Activated naive CD8-positive, alpha-beta T cell (primary cell): Measurements from ENCODE around the gene SNRNP70.
"Not testable (repeated sequence)": the region's sequence is repeated elsewhere in the genome, so short reads cannot be mapped to it uniquely, and the experiment has no call there.

Source experiments
- H3K27ac Mint-ChIP-seq: one replicate; pipeline ENCODE4 v1.8.0; 2021; ENCODE audit warnings: mixed read lengths
- H3K27me3 Mint-ChIP-seq: one replicate; pipeline ENCODE4 v1.8.0; 2021; ENCODE audit warnings: mixed read lengths
- H3K36me3 Mint-ChIP-seq: one replicate; pipeline ENCODE4 v1.8.0; 2021; ENCODE audit warnings: mixed read lengths
- H3K4me1 Mint-ChIP-seq: one replicate; pipeline ENCODE4 v1.8.0; 2021; ENCODE audit warnings: low read depth, mixed read lengths
- H3K4me3 Mint-ChIP-seq: one replicate; pipeline ENCODE4 v1.8.0; 2021; ENCODE audit warnings: mild to moderate bottlenecking, mixed read lengths
- H3K9me3 Mint-ChIP-seq: one replicate; pipeline ENCODE4 v1.8.0; 2021; ENCODE audit warnings: low read depth, mixed read lengths

Gene SNRNP70

DNA sequence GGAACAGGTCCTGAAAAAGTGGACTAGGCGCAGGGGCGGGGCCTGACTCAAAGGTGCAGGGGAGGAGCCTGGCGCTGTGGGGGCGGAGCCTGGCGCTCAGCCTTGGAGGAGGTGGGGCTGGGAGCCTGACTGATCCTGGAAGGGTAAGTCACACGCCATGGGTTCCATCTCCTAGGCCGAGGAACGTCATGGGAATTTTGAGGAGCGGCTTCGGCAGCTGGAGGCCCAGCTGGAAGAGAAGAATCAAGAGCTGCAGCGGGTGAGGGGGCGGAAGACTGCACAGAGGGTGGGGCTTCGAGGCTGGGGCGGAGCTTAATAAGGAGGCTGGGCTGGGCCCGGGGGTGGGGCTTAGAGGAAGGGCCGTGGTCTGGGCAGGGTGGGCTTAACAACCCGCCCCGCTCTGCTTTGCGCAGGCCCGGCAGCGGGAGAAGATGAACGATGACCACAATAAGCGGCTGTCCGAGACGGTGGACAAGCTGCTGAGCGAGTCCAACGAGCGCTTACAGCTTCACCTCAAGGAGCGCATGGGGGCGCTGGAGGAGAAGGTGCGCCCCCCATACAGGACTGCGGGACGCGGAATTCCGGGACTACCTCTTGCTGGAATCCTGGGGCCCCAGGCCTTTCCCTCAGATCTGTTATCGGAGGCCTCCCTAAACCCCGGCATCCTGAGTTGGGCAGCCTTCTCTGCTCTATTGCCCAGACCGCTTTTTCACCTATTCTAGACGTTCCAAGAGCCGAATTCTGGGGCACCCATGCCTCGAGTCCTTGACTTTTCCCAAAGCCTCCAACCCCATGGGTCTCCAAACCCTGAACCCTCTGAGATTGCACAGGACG lies 48.6 kb downstream of the SNRNP70 start:
- Mint-ChIP-seq H3K27ac (no peak overlapping the region), H3K27me3 (peaks cover 3% of the 10 kb centered on the region)

DNA sequence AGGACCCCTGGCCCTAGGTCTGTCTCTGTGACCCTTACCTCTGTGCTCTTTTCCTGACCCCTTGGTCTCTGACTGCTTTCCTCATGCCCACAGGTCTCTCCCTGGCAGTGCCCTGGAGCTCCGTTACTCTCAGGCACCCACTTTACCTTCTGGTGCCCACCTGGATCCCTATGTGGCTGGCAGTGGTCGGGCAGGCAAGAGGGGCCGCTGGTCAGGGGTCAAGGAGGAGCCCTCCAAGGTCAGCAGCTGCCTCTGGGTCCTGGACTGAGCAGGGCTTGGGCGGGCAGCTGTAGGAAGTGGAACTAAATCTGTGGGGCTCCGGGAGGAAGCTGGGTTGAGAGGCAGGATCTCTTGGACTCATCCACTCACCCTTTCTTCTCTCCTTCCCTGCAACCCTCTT lies 50.4 kb downstream of the SNRNP70 start:
- Mint-ChIP-seq H3K27me3 (peaks cover 3% of the 10 kb centered on the region), H3K9me3 (no peaks in the 10 kb centered on the region), H3K4me3 (no peak overlapping the region)

More for the DNA sequence above, 48.6 kb downstream of the SNRNP70 start:
- no peaks in the 10 kb centered on the region for H3K9me3 Mint-ChIP-seq
- H3K4me3 Mint-ChIP-seq = peak overlapping the region; percentile 73
- peaks cover 17% of the 10 kb centered on the region for H3K4me1 Mint-ChIP-seq
- no peaks in the 10 kb centered on the region for H3K36me3 Mint-ChIP-seq

GRCh38 chr19:49136771-49137171 lies 51.5 kb downstream of the SNRNP70 start:
- no peak overlapping the region for H3K27ac Mint-ChIP-seq
- H3K4me3 Mint-ChIP-seq = no peak overlapping the region
- peaks cover 19% of the 10 kb centered on the region for H3K4me1 Mint-ChIP-seq
- H3K27me3 Mint-ChIP-seq = peaks cover 3% of the 10 kb centered on the region
- no peaks in the 10 kb centered on the region for H3K9me3 Mint-ChIP-seq
- H3K36me3 Mint-ChIP-seq = no peaks in the 10 kb centered on the region

More for the DNA sequence above, 50.4 kb downstream of the SNRNP70 start:
- Mint-ChIP-seq H3K27ac (no peak overlapping the region), H3K4me1 (peaks cover 15% of the 10 kb centered on the region), H3K36me3 (no peaks in the 10 kb centered on the region)

GRCh38 chr19:49140951-49141350 lies 55.7 kb downstream of the SNRNP70 start:
- H3K4me3 Mint-ChIP-seq = no peak overlapping the region
- H3K36me3 Mint-ChIP-seq = no peaks in the 10 kb centered on the region
- H3K27ac Mint-ChIP-seq = no peak overlapping the region
- no peaks in the 10 kb centered on the region for H3K9me3 Mint-ChIP-seq
- H3K27me3 Mint-ChIP-seq = peaks cover 10% of the 10 kb centered on the region
- peaks cover 18% of the 10 kb centered on the region for H3K4me1 Mint-ChIP-seq

GRCh38 chr19:49141352-49141751 lies 56.1 kb downstream of the SNRNP70 start:
- H3K27ac Mint-ChIP-seq = no peak overlapping the region
- H3K4me3 Mint-ChIP-seq = peak overlapping the region; percentile 18
- H3K36me3 Mint-ChIP-seq = no peaks in the 10 kb centered on the region
- H3K9me3 Mint-ChIP-seq = no peaks in the 10 kb centered on the region
- H3K4me1 Mint-ChIP-seq = peaks cover 18% of the 10 kb centered on the region
- H3K27me3 Mint-ChIP-seq = peaks cover 10% of the 10 kb centered on the region

- peaks cover 15% of the 10 kb centered on the region for H3K27me3 Mint-ChIP-seq
- H3K9me3 Mint-ChIP-seq = no peaks in the 10 kb centered on the region
- no peaks in the 10 kb centered on the region for H3K36me3 Mint-ChIP-seq
- peak overlapping the region; percentile 77 for H3K4me3 Mint-ChIP-seq
- no peak overlapping the region for H3K27ac Mint-ChIP-seq
- H3K4me1 Mint-ChIP-seq = peaks cover 18% of the 10 kb centered on the region
Observed at GRCh38 chr19:49142866-49143335, 57.6 kb downstream of the SNRNP70 start.

- no peaks in the 10 kb centered on the region for H3K9me3 Mint-ChIP-seq
- peaks cover 28% of the 10 kb centered on the region for H3K4me1 Mint-ChIP-seq
- H3K36me3 Mint-ChIP-seq = no peaks in the 10 kb centered on the region
- H3K27ac Mint-ChIP-seq = no peak overlapping the region
- peaks cover 21% of the 10 kb centered on the region for H3K27me3 Mint-ChIP-seq
- peak overlapping the region; percentile 68 for H3K4me3 Mint-ChIP-seq
Observed at GRCh38 chr19:49145573-49146407, 60.5 kb downstream of the SNRNP70 start.

- Mint-ChIP-seq H3K4me1 (peaks cover 28% of the 10 kb centered on the region), H3K27me3 (peaks cover 22% of the 10 kb centered on the region)
- H3K9me3 Mint-ChIP-seq, H3K4me3 Mint-ChIP-seq, H3K27ac Mint-ChIP-seq, H3K36me3 Mint-ChIP-seq: not testable (repeated sequence)
Observed at GRCh38 chr19:49146408-49146770, 61.1 kb downstream of the SNRNP70 start.

- H3K27me3 Mint-ChIP-seq = peaks cover 27% of the 10 kb centered on the region
- no peaks in the 10 kb centered on the region for H3K36me3 Mint-ChIP-seq
- peak overlapping the region; percentile 73 for H3K4me3 Mint-ChIP-seq
- peak overlapping the region; percentile 54 for H3K27ac Mint-ChIP-seq
- H3K4me1 Mint-ChIP-seq = peaks cover 26% of the 10 kb centered on the region
- H3K9me3 Mint-ChIP-seq = no peaks in the 10 kb centered on the region
Observed at GRCh38 chr19:49148044-49148682, 62.9 kb downstream of the SNRNP70 start.

DNA sequence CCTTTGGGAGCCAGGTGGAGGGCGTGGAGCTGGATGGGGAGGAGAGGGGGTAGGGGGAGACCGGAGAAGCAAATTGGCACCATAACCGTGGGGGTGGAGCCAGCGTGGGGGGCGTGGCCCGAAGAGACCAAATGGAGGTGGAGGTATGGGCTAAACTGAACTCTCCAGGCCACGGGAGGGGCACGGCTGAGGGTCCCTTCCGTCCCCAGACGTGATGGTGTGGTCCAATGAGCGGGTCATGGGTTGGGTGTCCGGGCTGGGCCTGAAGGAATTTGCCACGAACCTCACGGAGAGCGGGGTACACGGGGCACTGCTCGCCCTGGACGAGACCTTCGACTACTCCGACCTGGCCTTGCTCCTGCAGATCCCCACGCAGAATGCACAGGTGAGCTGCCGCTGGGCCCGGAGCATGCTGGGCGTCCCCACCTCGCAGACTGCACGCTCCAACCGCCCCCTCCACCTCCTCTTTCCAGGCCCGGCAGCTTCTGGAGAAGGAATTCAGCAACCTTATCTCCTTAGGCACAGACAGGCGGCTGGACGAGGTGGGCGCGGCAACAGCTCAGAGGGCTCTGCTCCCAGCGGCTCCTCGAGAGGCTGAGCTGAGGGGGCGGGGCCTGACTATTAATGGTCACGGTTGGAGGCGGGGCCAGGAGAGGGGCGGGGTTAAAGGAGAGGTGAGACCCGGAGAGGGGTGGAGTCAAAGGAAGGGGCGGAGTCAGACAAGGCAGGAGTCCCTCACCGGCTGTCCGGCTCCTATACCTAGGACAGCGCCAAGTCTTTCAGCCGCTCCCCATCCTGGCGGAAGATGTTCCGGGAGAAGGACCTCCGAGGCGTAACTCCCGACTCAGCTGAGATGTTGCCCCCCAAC lies 63.8 kb downstream of the SNRNP70 start:
- H3K4me1 Mint-ChIP-seq = peaks cover 26% of the 10 kb centered on the region
- H3K4me3 Mint-ChIP-seq = peak overlapping the region; percentile 73
- H3K36me3 Mint-ChIP-seq = no peaks in the 10 kb centered on the region
- peaks cover 31% of the 10 kb centered on the region for H3K27me3 Mint-ChIP-seq
- no peaks in the 10 kb centered on the region for H3K9me3 Mint-ChIP-seq
- no peak overlapping the region for H3K27ac Mint-ChIP-seq

GRCh38 chr19:49149652-49150105 lies 64.4 kb downstream of the SNRNP70 start:
- Mint-ChIP-seq H3K27ac (no peak overlapping the region), H3K9me3 (no peaks in the 10 kb centered on the region), H3K4me3 (peak overlapping the region; percentile 69), H3K4me1 (peaks cover 26% of the 10 kb centered on the region), H3K27me3 (peaks cover 37% of the 10 kb centered on the region), H3K36me3 (no peaks in the 10 kb centered on the region)

- H3K27me3 Mint-ChIP-seq = peaks cover 37% of the 10 kb centered on the region
- no peaks in the 10 kb centered on the region for H3K36me3 Mint-ChIP-seq
- H3K27ac Mint-ChIP-seq = peak overlapping the region; percentile 54
- peak overlapping the region; percentile 69 for H3K4me3 Mint-ChIP-seq
- no peaks in the 10 kb centered on the region for H3K9me3 Mint-ChIP-seq
- H3K4me1 Mint-ChIP-seq = peaks cover 26% of the 10 kb centered on the region
Observed at GRCh38 chr19:49150106-49150943, 65.1 kb downstream of the SNRNP70 start.

DNA sequence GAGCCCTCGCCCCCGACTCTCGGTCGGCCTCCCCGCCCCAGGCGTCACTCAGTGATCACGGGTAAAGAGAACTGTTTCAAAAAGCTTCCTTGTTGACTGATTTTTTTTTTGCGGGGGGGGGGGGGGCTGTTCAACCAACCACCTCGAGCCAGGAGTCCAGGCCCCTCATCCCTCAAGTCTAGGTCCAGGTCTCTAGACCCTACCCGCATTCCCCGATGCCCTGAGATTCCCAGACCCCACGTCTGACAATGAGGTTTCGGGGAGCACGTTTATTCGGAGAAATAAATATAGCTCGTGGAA lies 65.6 kb downstream of the SNRNP70 start:
- peaks cover 36% of the 10 kb centered on the region for H3K27me3 Mint-ChIP-seq
- peaks cover 22% of the 10 kb centered on the region for H3K4me1 Mint-ChIP-seq
- H3K9me3 Mint-ChIP-seq = no peaks in the 10 kb centered on the region
- H3K36me3 Mint-ChIP-seq = no peaks in the 10 kb centered on the region
- H3K27ac Mint-ChIP-seq = no peak overlapping the region
- peak overlapping the region; percentile 10 for H3K4me3 Mint-ChIP-seq
